Measurements from ENCODE around the gene KSR1.

The KSR1 gene

GRCh38 chr17:27597783-27598320, 141.6 kb downstream of the KSR1 start:
- no peak for DNase-seq

- DNase-seq = no peak
Observed at GRCh38 chr17:27598337-27599050, 142.2 kb downstream of the KSR1 start.

GRCh38 chr17:27600471-27600870, 144.2 kb downstream of the KSR1 start:
- no peak for DNase-seq

- DNase-seq = peak; percentile 94
Observed at GRCh38 chr17:27601069-27601974, 145.1 kb downstream of the KSR1 start.

- DNase-seq = no peak
Observed at GRCh38 chr17:27601975-27602302, 145.7 kb downstream of the KSR1 start.

GRCh38 chr17:27602721-27603420, 146.6 kb downstream of the KSR1 start:
- peak; percentile 89 for DNase-seq

GRCh38 chr17:27603421-27603770, 147.1 kb downstream of the KSR1 start:
- no peak for DNase-seq

GRCh38 chr17:27603880-27604794, 147.9 kb downstream of the KSR1 start:
- no peak for DNase-seq

GRCh38 chr17:27605409-27605808, 149.2 kb downstream of the KSR1 start:
- no peak for DNase-seq

GRCh38 chr17:27607521-27608091, 151.4 kb downstream of the KSR1 start:
- DNase-seq = no peak

GRCh38 chr17:27608328-27609230, 152.3 kb downstream of the KSR1 start:
- no peak for DNase-seq

GRCh38 chr17:27609611-27610303, 153.5 kb downstream of the KSR1 start:
- DNase-seq = no peak

GRCh38 chr17:27610304-27610677, 154.0 kb downstream of the KSR1 start:
- no peak for DNase-seq

- no peak for DNase-seq
Observed at GRCh38 chr17:27612160-27612770, 156.0 kb downstream of the KSR1 start.

- no peak for DNase-seq
Observed at GRCh38 chr17:27613433-27613832, 157.2 kb downstream of the KSR1 start.

GRCh38 chr17:27615121-27615520, 158.9 kb downstream of the KSR1 start:
- no peak for DNase-seq

- no peak for DNase-seq
Observed at GRCh38 chr17:27616414-27616813, 160.2 kb downstream of the KSR1 start.

- no peak for DNase-seq
Observed at GRCh38 chr17:27618417-27618816, 162.2 kb downstream of the KSR1 start.

GRCh38 chr17:27620721-27621120, 164.5 kb downstream of the KSR1 start:
- no peak for DNase-seq

GRCh38 chr17:27621536-27621935, 165.3 kb downstream of the KSR1 start:
- DNase-seq = no peak
